H1 (cell line): ENCODE results near the gene AKR1D1.

ENCODE experiments used
- BACH1 ChIP-seq: IDR thresholded peaks from 2 replicates; pipeline ENCODE4 v1.6.1; 2012; ENCODE audit warnings: low read length, improper control_type of control experiment
- EGR1 ChIP-seq: IDR thresholded peaks from 2 replicates; pipeline ENCODE4 v1.6.1; 2011; ENCODE audit warnings: low read depth, low read length, borderline replicate concordance
- GTF2F1 ChIP-seq: IDR thresholded peaks from 2 replicates; pipeline ENCODE4 v1.6.1; 2012; ENCODE audit warnings: low read depth, low read length, improper control_type of control experiment, borderline replicate concordance
- POLR2A ChIP-seq, 2 experiments: IDR thresholded peaks; 1 replicate in 1 of 2; 2 replicates in 1 of 2; pipeline ENCODE4 v1.6.1; 2011; ENCODE audit warnings: low read depth in 2 of 2, low read length in 2 of 2, mild to moderate bottlenecking in 2 of 2; ENCODE audit errors: control extremely low read depth in 1 of 2
- POLR2AphosphoS5 ChIP-seq: IDR thresholded peaks from 2 replicates; pipeline ENCODE4 v1.6.1; 2011; ENCODE audit warnings: low read depth, low read length
- RBBP5 ChIP-seq: IDR thresholded peaks from 2 replicates; pipeline ENCODE4 v1.7.1; 2012; ENCODE audit warnings: low read depth, mild to moderate bottlenecking, inconsistent platforms, low read length, moderate library complexity, borderline replicate concordance
- RFX5 ChIP-seq: IDR thresholded peaks from 2 replicates; pipeline ENCODE4 v1.6.1; 2011; ENCODE audit warnings: low read depth, low read length, improper control_type of control experiment, borderline replicate concordance
- TF ChIP-seq, protein P1 (sequence below), 3 experiments: IDR thresholded peaks; 1 replicate in 2 of 3; 2 replicates in 1 of 3; pipeline versions ENCODE4 v1.5.1 to v1.6.1; 2011; ENCODE audit warnings: low read length in 3 of 3, mild to moderate bottlenecking in 3 of 3, inconsistent platforms in 2 of 3, low read depth in 1 of 3, moderate library complexity in 1 of 3; ENCODE audit not compliant: insufficient read depth in 1 of 3; ENCODE audit errors: control extremely low read depth in 1 of 3

DNA sequence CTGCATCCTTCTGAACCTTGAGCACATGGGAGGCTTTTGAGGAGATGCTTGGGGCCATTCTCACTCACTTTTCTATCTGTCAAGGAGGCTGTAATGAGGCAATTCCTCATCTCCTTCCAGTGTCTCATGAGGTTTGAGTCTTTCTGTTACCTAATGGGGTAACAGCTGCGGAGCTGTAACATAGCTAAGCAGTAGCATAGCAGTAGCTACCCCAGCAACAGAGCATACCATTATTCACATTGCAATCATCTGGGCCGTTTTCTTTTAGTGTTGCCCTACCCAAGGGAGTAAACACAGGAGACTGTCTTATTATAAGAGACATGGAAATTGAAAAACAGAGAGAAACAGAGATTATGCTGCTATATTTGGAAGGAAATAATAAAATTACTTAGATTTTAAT is 68.7 kb downstream of the AKR1D1 start:
- no peak for TF ChIP-seq BACH1
- TF ChIP-seq, protein P1, sequence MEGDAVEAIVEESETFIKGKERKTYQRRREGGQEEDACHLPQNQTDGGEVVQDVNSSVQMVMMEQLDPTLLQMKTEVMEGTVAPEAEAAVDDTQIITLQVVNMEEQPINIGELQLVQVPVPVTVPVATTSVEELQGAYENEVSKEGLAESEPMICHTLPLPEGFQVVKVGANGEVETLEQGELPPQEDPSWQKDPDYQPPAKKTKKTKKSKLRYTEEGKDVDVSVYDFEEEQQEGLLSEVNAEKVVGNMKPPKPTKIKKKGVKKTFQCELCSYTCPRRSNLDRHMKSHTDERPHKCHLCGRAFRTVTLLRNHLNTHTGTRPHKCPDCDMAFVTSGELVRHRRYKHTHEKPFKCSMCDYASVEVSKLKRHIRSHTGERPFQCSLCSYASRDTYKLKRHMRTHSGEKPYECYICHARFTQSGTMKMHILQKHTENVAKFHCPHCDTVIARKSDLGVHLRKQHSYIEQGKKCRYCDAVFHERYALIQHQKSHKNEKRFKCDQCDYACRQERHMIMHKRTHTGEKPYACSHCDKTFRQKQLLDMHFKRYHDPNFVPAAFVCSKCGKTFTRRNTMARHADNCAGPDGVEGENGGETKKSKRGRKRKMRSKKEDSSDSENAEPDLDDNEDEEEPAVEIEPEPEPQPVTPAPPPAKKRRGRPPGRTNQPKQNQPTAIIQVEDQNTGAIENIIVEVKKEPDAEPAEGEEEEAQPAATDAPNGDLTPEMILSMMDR (IDR thresholded peaks at IDR 0.05; ENCODE audit: control extremely low read depth in 1 of 3, insufficient read depth in 1 of 3, low read depth in 1 of 3, low read length in 3 of 3), result no peak
- no peak for TF ChIP-seq EGR1
- no peak for TF ChIP-seq POLR2AphosphoS5
- TF ChIP-seq GTF2F1, result no peak
- no peak for TF ChIP-seq POLR2A (IDR thresholded peaks at IDR 0.05; ENCODE audit: control extremely low read depth in 1 of 2, low read depth in 2 of 2, low read length in 2 of 2)
- no peak for TF ChIP-seq RFX5
- no peak for TF ChIP-seq RBBP5
